Measurements from ENCODE around the gene PSMB7.

PSMB7 gene

DNA sequence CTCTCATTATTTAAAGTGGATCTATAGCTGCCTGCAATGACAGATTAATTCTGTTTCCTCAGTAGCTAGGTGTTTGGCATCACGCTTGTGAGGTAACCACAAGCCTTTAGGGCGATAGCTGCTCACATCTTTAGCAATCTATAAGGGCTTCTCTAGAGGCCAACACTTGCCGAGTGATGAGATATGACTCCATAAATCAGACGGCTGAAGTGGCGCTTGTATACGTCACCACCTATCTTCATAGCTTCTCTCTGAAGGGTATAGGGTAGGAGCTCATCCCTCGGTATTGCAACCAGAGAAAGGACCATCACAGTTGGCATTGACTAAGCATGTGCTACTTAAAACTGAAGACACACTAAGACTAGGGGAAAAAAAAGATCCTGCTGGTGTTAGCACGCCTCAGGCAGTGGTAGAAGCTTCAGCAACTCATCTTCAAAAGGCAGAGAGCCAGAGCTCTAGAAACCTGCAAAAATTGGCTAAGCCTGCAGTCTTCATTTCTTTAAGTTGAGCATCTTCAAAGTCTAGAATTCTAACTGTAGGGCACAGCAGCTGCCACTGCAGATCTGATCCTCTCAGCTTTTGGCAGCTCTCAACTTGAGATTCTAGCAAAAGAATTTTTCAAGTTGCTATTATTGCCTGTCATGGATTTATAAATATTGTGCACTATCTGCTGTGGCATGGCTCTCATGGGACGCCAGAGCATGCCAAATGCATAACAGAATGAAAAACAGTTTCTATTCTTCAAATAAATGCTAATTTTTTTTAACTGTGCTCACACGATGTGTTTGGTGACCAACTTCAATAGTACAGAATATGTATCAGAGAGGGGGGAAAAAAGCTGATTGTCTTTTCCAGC is 37.5 kb downstream of the PSMB7 start:
- no peak overlapping the region for H3K27ac ChIP-seq
- no peak for TF ChIP-seq ZFX (IDR thresholded peaks at IDR 0.05; ENCODE audit: borderline replicate concordance)
- TF ChIP-seq, protein P1, sequence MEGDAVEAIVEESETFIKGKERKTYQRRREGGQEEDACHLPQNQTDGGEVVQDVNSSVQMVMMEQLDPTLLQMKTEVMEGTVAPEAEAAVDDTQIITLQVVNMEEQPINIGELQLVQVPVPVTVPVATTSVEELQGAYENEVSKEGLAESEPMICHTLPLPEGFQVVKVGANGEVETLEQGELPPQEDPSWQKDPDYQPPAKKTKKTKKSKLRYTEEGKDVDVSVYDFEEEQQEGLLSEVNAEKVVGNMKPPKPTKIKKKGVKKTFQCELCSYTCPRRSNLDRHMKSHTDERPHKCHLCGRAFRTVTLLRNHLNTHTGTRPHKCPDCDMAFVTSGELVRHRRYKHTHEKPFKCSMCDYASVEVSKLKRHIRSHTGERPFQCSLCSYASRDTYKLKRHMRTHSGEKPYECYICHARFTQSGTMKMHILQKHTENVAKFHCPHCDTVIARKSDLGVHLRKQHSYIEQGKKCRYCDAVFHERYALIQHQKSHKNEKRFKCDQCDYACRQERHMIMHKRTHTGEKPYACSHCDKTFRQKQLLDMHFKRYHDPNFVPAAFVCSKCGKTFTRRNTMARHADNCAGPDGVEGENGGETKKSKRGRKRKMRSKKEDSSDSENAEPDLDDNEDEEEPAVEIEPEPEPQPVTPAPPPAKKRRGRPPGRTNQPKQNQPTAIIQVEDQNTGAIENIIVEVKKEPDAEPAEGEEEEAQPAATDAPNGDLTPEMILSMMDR (IDR thresholded peaks at IDR 0.05) = no peak

DNA sequence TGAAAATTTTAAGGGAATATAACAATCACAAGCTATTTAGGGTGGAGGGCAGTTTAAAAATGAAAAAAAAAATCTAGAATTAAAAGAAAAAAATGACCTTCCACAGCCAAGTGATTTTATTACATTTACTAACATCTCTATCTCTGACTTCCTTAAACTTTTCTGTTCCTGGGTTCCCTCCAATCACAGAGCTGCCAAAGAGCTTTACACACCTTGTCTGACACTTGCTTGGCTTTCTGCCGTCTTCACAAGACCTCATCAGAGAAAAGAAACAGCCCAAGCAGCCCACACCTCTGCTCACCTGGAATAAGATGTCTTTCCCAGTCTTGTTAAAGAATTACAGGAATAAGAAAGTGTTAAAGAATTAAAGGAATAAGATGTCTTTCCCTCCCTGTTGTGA is 38.9 kb downstream of the PSMB7 start:
- no peak for TF ChIP-seq ZFX (IDR thresholded peaks at IDR 0.05; ENCODE audit: borderline replicate concordance)
- TF ChIP-seq, protein P1 (IDR thresholded peaks at IDR 0.05) = no peak

DNA sequence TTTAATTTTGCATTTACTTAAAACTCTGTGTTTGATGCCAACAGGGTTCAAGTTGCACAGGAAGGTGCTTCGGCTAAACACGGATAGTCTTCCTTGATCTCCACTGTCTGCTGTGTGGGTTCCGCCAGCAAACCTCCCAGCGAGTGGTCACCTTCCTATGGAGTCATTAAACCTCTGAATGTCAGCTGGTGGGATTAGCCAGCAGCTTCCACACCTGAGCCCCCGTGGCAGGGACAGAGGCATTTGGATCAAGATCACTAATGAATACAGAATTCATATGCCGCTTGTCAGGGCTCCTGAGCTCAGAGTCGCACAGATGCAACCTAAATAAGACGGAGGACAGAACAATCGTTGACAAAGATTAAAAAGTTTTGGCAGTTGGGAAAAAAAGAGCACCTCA is 39.5 kb downstream of the PSMB7 start:
- TF ChIP-seq ZFX (IDR thresholded peaks at IDR 0.05; ENCODE audit: borderline replicate concordance) = no peak
- TF ChIP-seq, protein P1 (IDR thresholded peaks at IDR 0.05) = no peak
- no peak overlapping the region for H3K27ac ChIP-seq

More for the DNA sequence above, 38.9 kb downstream of the PSMB7 start:
- H3K27ac ChIP-seq = no peak overlapping the region

DNA sequence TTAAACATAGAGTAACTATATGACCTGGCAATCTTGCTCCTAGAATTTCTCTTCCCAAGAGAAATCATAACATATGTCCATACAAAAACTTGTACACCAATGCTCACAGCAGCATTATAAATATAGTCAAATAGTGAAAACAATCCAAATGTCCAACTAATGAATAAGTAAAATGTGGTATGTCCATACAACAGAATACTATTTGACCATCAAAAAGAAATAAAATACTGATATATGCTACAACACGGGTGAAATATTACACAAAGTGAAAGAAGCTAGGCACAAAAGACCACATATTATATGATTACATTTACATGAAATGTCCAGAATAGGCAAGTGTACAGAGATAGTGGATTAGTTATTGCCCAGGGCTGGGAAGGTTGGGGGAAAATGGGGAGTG is 41.4 kb downstream of the PSMB7 start:
- H3K27ac ChIP-seq = no peak overlapping the region
- TF ChIP-seq, protein P1 (IDR thresholded peaks at IDR 0.05) = no peak
- TF ChIP-seq ZFX (IDR thresholded peaks at IDR 0.05; ENCODE audit: borderline replicate concordance) = no peak

DNA sequence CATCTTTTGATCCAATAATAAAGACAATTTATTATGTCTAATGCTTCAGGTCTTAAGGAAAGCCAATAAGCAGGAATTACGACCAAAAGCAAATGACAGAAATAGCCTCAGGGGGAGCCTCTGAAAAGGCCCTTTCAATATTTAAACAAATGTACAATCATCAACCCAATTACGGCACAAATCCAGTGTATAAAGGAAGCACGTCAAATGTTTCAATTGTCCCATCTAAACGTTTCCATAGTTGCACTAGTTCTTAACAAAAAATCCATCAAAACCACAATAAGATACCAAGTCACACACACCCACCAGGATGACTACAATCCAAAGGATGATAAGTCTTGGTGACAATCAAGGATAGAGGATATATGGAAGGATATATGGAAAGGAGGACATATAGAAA is 41.9 kb downstream of the PSMB7 start:
- H3K27ac ChIP-seq = no peak overlapping the region
- TF ChIP-seq, protein P1 (IDR thresholded peaks at IDR 0.05) = no peak
- TF ChIP-seq ZFX (IDR thresholded peaks at IDR 0.05; ENCODE audit: borderline replicate concordance) = no peak

DNA sequence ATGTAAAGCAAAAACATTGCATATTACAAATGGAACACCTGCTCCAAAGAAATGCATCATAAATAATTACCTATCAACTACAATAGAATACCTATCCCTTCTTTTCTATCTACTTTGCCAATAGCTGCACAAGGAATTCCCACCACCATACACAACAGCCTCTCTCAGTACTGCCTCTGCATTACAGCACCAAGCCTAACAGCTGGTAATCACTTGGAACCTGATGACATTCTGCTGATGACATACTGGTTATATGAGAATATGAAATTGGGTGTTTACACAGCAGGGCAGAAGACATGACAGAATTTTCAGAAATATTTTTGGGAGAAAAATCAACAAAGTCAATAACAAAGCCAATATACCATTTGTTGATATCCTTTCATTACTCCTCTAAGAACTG is 43.2 kb downstream of the PSMB7 start:
- no peak overlapping the region for H3K27ac ChIP-seq
- TF ChIP-seq, protein P1 (IDR thresholded peaks at IDR 0.05) = no peak
- no peak for TF ChIP-seq ZFX (IDR thresholded peaks at IDR 0.05; ENCODE audit: borderline replicate concordance)

DNA sequence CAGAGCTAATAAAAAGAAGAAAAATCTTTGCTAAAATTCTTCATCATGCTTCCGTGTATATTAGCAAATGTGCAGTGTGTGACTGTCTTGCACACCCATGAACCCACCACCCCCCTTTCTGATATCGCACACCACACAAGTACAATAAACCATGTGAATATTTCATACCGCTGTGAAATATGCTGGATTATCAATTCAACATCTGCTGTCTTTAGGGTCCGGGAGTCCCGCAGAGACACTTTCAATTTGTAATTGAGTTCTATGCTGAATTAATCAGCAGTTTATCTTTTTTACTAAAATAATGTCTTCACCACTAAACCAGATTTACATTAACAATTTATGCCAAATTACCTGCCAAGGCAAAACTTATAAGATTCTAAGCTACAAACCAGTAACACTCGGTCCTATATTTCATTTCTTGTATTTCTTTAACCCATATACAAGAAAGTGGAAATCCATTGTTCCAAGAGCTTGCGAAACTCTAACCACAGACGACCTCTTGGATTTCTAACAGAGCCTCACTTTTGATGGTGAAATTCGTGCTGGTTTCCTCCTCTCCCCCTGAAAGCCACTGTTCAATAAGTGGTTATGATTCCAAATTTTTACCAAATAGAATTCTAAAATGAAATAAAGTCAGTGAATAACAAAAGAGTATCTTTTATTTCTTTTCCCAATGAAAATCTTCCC is 44.2 kb downstream of the PSMB7 start:
- TF ChIP-seq, protein P1 (IDR thresholded peaks at IDR 0.05) = no peak
- TF ChIP-seq ZFX (IDR thresholded peaks at IDR 0.05; ENCODE audit: borderline replicate concordance) = no peak

More for the DNA sequence above, 44.2 kb downstream of the PSMB7 start:
- H3K27ac ChIP-seq = no peak overlapping the region
